ENCODE data around the gene SYT11.

Gene SYT11

GRCh38 chr1:155816351-155816750, 43.0 kb upstream of the SYT11 start:
- no peak overlapping the region for H3K27ac ChIP-seq (ENCODE audit: extremely low read depth, low read depth, low read length)
- CTCF ChIA-PET, result interaction anchor here (0.7 kb wide), 1 partner anchor 46 kb away, joined by 3 read pairs; no protein-coding TSS in a partner anchor
- H3K36me3 ChIP-seq (ENCODE audit: control insufficient read depth in 2 of 2, insufficient read depth in 1 of 2, low read length in 2 of 2), result peaks cover 74 to 83% of the 10 kb centered on the region in 2 experiments

GRCh38 chr1:155827450-155827849, 31.9 kb upstream of the SYT11 start:
- H3K27ac ChIP-seq (ENCODE audit: extremely low read depth, low read depth, low read length), result no peak overlapping the region
- TF ChIP-seq ZNF121 (tag by site-specific recombination; IDR thresholded peaks at IDR 0.05) (peak; percentile 94), ZNF548 (tag by site-specific recombination; IDR thresholded peaks at IDR 0.05) (no peak)
- H3K36me3 ChIP-seq (ENCODE audit: control insufficient read depth in 2 of 2, insufficient read depth in 1 of 2, low read length in 2 of 2), result peaks cover 30 to 44% of the 10 kb centered on the region in 2 experiments; a peak in 2 of 3 replicates
- H3K9me3 ChIP-seq (ENCODE audit: control insufficient read depth, insufficient read depth, low read depth, low read length), result no peaks in the 10 kb centered on the region
- ChIA-PET CTCF (interaction anchor here (0.6 kb wide), 1 partner anchor 150 kb away, joined by 3 read pairs; no protein-coding TSS in a partner anchor), POLR2A (no interaction called here)
- no peaks in the 10 kb centered on the region for H3K4me1 ChIP-seq (ENCODE audit: control insufficient read depth, insufficient read depth, low read length)
- H3K4me3 ChIP-seq (ENCODE audit: low read depth, low read length), result no peak overlapping the region

More at GRCh38 chr1:155816351-155816750, 43.0 kb upstream of the SYT11 start:
- no peak overlapping the region for H3K4me3 ChIP-seq (ENCODE audit: low read depth, low read length)
- H3K4me1 ChIP-seq (ENCODE audit: control insufficient read depth, insufficient read depth, low read length), result no peaks in the 10 kb centered on the region
- POLR2A ChIA-PET, result no interaction called here
- TF ChIP-seq BCL11B (tag by site-specific recombination; IDR thresholded peaks at IDR 0.05; ENCODE audit: low read depth) (no peak), ZBTB10 (tag by site-specific recombination; IDR thresholded peaks at IDR 0.05) (no peak), ZNF501 (tag by site-specific recombination; IDR thresholded peaks at IDR 0.05) (no peak), PBX3 (CRISPR knock-in tag; IDR thresholded peaks at IDR 0.05) (no peak), ZNF629 (tag by site-specific recombination; IDR thresholded peaks at IDR 0.05) (no peak), HOXD13 (CRISPR knock-in tag; IDR thresholded peaks at IDR 0.05; ENCODE audit: borderline replicate concordance) (no peak), ZNF549 (tag by site-specific recombination; IDR thresholded peaks at IDR 0.05) (no peak), ZNF48 (tag by site-specific recombination; IDR thresholded peaks at IDR 0.05) (no peak), ZNF248 (tag by site-specific recombination; IDR thresholded peaks at IDR 0.05) (no peak), ZNF302 (tag by site-specific recombination; IDR thresholded peaks at IDR 0.05; ENCODE audit: low read depth) (no peak), ZNF664 (tag by site-specific recombination; IDR thresholded peaks at IDR 0.05) (no peak), ZNF280D (tag by site-specific recombination; IDR thresholded peaks at IDR 0.05) (no peak), ZNF426 (tag by site-specific recombination; IDR thresholded peaks at IDR 0.05) (no peak), ZNF350 (tag by site-specific recombination; IDR thresholded peaks at IDR 0.05) (no peak), ZNF19 (tag by site-specific recombination; IDR thresholded peaks at IDR 0.05; ENCODE audit: low read depth) (no peak), GLI4 (tag by site-specific recombination; IDR thresholded peaks at IDR 0.05) (no peak), YY1 (tag by site-specific recombination; IDR thresholded peaks at IDR 0.05) (no peak), ZBTB17 (tag by site-specific recombination; IDR thresholded peaks at IDR 0.05) (no peak)
- H3K9me3 ChIP-seq (ENCODE audit: control insufficient read depth, insufficient read depth, low read depth, low read length), result no peaks in the 10 kb centered on the region

Measured in HEK293 (cell line).